Stimulated activated CD4-positive, alpha-beta T cell treated with anti-CD3 and anti-CD28 coated beads, Interleukin-15, amount 100 ng/mL, for 48 hours (primary cell): ENCODE results near the gene PDCD7.
"Not testable (repeated sequence)": the region's sequence is repeated elsewhere in the genome, so short reads cannot be mapped to it uniquely, and the experiment has no call there.

Source experiments
- DNase-seq, 2 donors: peaks; one replicate each; pipeline ENCODE4 v3.0.0-alpha.2; 2020; ENCODE audit warnings: low read depth in 2 of 2

Gene PDCD7, protein sequence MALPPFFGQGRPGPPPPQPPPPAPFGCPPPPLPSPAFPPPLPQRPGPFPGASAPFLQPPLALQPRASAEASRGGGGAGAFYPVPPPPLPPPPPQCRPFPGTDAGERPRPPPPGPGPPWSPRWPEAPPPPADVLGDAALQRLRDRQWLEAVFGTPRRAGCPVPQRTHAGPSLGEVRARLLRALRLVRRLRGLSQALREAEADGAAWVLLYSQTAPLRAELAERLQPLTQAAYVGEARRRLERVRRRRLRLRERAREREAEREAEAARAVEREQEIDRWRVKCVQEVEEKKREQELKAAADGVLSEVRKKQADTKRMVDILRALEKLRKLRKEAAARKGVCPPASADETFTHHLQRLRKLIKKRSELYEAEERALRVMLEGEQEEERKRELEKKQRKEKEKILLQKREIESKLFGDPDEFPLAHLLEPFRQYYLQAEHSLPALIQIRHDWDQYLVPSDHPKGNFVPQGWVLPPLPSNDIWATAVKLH

DNA sequence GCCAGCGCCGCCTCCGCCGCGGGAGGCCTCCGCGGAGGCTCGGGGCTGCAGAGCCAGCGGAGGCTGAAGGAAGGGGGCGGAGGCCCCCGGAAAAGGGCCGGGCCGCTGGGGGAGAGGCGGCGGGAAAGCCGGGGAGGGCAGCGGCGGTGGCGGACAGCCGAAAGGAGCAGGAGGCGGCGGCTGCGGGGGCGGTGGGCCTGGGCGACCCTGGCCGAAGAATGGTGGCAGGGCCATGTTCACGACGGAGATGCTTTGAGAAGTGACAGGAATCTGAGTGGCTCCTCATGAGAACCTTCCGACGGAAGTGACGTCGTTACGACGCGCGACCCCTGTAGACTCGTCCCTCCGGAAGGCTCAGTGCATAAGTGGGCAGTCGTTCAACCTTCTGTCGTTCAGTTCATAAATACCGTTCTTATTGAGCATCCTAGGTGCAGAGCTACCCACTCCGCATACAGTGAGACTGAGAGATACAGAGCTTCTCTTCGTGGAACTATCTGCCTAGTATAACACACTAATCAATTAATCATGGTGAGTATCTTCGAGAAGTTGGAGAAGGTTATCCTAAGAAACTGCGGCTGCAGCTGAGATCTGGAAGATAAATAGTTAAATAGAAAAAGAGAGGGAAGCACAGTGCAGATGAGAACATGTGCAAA, at the start of gene PDCD7:
Gene PDCD7 (minus strand): TSS at position 261 of the 653 bp plus-strand sequence. CDS start 27 bp downstream, at position 234.
- DNase-seq, result peak; percentile 74 to 75

DNA sequence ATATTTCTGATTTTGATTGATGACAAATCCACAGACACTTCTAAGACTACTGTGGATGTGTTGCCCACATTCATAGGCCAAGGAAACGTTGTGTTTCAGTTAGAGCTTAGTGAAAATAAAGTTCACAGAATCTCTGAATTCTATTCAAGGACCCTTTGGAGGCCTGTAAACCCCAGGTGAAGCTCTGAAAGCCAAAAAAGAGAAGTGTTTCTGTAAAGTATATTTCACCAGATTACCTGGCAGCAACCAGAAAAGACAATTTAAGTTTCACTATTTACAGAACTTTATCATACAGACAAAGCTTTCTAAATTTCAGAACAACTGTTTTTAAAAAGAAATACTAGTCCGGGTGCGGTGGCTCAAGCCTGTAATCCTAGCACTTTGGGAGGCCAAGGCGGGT, 48.9 kb upstream of the PDCD7 start:
- DNase-seq, result no peak

DNA sequence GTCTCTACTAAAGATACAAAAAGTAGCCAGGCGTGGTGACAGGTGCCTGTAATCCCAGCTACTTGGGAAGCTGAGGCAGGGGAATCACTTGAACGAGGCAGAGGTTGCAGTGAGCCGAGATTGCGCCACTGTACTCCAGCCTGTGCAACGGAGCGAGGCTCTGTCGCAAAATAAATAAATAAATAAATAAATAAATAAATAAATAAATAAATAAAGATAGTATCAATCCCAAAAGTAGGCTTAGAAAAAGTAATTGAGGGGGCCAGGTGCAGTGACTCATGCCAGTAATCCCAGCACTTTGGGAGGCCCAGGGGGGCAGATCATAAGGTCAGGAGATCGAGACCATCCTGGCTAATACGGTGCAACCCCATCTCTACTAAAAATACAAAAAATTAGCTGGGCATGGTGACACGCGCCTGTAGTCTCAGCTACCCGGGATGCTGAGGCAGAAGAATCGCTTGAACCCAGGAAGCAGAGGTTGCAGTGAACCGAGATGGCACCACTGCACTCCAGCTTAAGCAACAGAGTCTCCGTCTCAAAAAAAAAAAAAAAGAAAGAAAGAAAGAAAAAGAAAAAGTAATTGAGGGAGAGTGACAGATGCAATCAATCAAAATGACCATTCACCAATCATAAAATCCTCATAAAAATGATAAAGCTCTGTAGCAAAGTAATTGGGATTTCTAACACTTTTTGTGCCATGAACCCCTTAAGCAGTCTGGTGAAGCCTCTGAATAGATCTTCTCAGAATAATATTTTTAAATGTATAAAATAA, 48.2 kb upstream of the PDCD7 start:
- not testable (repeated sequence) for DNase-seq

DNA sequence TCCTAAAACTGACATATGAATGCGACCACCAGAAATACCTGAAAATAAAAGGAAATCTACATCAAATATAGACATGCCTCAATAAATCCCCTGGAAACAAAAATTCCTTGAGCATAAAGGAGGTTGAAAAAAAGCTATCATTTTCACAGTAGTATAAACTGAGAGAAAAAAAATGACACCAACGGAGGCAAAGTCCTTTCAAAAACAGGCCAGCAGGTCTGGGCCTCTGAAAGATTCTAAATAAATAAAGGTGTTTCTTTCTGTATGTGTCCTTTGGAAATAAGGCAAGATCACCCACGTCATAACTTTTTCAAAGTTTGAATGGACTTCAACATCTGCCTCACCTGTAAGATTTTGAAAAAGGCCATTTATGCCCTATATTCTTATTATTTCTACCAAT, 46.6 kb upstream of the PDCD7 start:
- DNase-seq, result no peak

DNA sequence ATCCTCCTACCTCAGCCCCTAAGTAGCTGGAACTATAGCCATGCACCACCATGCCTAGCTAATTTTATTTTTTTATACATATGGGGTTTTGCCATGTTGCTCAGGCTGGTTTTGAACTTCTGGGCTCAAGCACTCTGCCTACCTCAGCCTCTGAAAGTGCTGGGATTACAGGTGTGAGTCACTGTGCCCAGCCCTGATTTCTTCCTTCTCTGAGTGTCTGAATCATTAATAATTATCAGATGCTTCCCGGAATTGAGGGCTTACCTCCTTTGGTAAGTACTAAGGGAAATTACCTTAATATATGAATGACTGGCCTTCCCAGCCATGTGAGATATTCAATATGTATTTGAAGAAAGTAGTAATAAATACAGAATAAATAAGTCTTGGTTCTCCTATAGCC, 44.3 kb upstream of the PDCD7 start:
- no peak for DNase-seq

DNA sequence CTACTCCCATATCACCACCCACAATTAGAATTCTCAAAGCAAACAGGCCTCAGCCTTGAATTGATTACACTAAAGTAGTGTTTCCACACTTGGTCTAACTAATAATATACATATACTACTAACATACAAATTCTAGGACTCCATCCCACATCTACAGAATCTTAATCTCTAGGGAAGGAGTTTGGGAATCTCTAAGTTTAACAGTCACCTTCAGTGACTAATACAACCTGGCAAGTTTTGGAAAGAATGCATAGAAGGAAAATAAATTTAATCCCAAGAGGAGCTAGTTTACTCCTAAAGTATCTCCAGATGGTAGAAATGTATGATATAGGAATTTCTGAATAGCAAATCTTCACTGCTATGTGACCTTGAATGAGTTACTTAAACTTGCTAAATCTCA, 42.4 kb upstream of the PDCD7 start:
- no peak for DNase-seq

DNA sequence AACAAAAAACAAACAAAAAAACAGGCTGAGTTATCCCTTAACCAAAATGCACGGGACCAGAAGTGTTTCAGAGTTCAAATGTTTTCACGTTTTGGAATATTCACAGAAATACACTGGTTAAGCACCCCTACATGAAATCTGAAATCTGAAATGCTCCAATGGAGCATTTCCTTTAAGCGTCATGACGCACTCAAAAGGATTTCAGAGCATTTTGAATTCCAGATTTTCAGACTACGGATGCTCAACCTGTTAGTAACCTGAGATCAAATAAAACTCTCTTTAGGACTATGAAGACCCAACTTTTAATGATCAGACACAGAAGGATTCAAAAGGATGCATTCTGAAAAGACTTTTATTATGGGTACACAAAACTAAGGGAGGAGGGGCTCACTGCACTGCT, 41.9 kb upstream of the PDCD7 start:
- no peak for DNase-seq

DNA sequence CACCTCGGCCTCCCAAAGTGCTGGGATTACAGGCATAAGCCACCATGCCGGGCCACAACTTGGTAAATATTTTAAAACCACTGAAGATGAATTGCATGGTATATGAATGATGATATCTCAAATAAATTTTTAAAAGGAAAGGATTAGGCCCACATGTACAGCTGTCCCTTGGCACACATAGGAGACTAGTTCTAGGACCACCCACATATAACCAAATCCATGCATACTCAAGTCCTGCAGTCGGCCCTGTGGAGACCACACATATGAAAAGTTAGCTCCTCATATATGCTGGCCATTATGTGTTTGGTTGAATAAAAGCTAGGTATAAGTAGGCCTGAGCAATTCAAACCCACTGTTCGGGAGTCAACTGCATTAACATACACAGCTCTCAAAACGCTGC, 40.9 kb upstream of the PDCD7 start:
- no peak for DNase-seq

DNA sequence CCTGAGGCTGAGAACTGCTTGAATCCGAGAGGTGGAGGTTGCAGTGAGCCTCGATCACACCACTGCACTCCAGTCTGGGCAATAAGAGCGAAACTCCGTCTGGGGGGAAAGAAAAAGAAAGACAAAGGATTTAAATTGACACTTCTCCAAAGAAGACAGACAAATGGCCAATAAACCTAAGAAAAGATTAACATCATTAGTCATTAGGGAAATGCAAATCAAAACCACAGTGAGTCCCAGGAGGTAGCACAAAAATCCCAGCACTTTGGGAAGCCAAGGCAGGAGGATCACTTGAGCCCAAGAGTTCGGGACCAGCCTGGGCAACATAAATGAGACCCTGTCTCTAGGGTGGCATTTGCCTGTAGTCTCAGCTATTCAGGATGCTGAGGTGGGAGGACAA, 38.9 kb upstream of the PDCD7 start:
- no peak for DNase-seq

DNA sequence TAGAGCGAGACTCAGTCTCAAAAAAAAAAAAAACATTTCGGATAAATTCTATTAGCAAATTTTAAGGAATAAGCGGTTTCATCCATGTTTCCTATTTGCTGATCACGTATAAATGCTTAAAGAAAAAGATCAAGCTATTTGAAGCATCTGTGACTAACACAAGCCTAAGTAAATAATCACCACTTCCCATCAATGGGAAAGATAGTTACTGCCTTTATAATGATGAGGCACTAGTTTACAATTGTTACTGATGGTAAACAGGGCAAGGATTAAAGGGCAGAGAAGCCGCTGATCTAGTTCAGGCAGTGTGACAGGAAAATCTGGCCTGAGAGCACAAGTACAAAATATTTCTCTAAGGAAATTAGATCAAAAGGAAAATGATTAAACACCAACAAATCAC, 37.8 kb upstream of the PDCD7 start:
- DNase-seq, result no peak

DNA sequence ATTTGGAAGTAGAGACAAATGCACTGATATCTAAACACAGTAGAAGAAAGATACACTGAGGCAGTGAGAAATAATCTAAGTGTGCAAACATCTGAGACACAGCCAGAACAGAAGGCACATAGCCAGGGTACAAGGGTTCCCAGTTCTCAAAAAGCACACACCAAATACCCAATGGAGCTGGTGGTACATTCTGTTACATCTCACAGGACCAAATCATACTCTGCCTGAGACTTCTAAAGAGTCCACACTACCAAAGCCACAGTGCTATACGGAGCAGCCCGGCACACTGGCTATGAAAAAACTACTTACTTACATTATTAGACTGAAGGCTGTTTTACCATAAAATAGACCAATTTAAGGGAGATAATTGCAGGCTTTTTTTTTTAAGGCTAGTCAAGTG, 32.3 kb upstream of the PDCD7 start:
- DNase-seq, result no peak

DNA sequence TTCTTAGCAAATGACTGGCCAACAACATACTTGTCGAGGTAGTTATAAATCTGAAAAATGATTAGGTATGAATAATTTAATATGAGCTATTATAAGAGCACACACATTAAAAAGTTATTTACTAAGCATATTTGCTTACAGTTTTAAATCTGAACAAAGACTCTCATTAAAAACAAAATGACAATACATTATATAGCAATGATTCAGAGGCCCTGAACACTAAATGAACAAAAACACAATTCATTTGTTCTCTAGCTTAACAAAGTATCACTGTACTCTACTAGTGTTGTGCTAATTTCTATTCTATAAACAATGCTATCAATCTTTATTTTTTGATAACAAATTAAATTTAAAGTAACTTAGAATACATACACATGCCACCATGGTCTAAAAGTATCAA, 30.5 kb upstream of the PDCD7 start:
- DNase-seq, result no peak

DNA sequence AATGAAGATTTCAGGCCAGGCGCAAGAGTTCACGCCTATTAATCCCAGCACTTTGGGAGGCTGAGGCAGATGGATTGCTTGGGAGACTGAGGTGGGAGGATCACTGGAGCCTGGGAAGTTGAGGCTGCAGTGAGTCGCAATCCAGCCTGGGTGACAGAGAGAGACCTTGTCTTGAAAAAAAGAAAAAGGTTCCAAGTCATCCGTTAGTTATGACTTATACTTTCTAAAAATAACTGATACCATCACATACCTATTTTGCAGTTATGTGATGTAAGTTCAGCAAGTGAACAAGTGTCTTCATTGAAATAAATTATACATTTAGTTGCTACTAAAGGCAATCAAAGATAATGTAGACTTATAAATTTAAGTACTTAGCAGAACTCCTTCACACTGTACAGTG, 29.4 kb upstream of the PDCD7 start:
- DNase-seq, result no peak

DNA sequence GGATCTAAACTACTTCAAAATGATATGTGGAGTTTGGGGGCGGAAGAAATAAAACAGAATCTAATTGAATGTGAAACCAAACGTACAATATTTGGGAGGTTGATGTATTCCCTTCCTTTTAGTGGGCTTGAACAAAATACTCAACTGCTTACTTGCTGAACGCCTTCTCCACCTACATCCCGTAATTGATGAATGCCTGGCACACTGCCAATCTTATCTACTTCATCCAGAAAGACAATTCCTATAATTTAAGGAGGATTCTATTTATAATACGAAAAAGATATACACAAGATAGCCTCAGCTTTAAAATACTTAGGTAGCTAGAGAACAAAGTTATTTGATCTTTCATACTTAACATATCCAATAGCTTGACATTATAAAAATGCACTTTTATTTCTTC, 23.1 kb upstream of the PDCD7 start:
- no peak for DNase-seq

DNA sequence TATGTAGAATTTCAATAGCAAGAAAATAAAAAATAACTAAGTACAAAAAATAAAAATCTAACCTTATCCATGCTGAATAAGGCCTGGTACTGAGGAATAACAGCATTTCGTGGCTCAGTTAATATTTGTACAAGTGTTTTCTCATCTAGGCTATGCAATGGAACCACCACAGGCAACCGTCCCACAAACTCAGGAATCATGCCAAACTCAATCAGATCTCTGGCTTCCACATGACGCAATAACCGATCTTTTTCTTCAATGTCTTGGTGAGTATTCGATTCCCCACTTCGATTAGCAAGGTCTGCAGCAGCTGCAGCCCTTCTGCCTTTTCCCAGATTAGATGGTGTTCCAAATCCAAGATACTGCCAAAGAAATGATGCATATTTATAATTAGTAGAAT, 21.1 kb upstream of the PDCD7 start:
- no peak for DNase-seq

DNA sequence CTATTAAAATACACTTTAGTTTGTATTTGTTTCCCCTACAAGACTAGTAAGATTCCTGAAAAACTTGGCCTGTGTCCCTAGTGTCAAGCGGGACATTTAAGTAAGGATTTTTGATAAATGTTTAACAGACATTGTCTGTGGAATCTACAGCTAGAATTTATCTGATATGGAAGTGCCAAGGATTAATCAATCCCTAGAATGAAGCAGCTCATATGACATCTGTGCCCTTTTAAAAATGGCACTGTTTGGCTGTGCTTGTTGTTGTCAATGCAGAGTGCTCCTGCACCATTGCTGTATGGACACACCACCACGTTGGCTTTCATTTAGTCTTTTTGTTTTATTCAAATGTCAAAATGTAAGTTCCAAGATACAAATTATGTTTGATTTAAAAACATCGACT, 14.3 kb upstream of the PDCD7 start:
- DNase-seq, result no peak

DNA sequence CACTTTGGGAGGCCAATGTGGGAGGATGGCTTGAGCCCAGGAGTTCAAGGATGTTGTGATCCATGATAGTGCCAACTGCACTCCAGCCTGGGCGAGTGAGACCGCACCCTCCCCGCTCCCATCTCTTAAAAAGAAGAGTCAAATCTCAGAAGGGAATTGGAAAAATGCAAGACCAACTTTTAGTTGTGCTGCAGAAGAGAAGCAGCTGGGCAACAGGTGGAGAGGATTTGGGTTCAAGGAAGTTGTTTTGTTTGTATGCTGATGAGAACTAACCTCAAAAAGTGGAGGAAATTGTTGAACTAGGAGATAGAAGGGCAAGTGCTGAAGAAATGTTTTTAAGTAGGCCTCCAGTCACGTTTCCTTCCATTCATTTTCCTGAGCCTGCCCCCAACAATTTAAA, 12.8 kb upstream of the PDCD7 start:
- no peak for DNase-seq

DNA sequence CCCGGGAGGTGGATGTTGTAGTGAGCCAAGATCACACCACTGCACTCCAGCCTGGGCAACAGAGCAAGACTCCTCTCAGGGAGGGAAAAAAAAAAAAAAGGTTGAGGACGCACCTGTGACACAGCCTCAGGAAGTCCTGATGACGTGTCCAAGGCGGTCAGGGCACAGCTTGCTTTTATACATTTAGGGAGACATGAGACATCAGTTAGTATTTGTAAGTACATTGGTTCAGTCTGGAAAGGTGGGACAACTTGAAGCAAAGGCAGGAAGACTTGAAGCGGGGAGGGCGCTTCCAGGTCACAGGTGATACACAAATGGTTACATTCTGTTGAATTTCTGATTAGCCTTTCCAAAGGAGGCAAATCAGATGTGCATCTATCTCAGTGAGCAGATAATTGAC, 5.0 kb upstream of the PDCD7 start:
- DNase-seq, result not testable (repeated sequence)

DNA sequence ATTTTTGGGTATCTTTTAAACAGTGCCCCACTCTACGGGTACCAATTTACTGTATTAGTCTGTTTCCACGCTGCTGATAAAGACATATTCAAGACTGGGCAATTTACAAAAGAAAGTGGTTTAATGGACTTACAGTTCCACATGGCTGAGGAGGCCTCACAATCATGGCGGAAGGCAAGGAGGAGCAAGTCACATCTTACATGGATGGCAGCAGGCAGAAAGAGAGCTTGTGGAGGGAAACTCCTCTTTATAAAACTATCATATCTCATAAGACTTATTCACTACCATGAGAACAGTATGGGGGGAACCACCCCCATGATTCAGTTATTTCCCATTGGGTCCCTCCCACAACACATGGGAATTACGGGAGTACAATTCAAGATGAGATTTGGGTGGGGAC, 4.3 kb upstream of the PDCD7 start:
- not testable (repeated sequence) for DNase-seq

DNA sequence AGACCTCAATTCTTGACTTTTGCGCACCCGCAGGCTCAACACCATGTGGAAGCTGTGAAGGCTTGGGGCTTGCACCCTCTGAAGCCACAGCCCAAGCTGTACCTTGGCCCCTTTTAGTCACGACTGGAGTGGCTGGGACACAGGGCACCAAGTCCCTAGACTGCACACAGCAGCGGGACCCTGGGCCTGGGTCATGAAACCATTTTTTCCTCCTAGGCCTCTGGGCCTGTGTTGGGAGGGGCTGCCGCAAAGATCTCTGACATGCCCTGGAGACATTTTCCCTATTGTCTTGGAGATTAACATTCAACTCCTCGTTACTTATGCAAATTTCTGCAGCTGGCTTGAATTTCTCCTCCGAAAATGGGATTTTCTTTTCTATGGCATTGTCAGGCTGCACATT, 3.5 kb upstream of the PDCD7 start:
- DNase-seq, result not testable (repeated sequence)

DNA sequence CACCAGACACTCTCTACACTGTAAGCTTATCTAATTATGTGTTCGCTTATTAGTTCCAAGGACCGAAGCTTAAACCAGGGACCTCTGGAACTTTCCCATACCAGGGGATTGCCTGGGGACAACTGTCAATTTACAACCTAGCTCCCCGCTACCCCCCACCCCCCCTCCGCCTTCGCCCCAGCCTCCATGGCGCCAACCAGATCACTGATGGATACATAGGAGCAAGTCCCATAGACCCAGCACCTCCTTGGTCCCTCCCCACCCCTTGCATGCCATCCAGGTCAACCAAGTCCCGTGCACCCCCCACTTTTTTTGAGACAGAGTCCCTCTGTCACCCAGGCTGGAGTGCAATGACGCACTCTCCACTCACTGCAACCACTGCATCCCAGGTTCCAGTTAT, 930 bp upstream of the PDCD7 start:
- DNase-seq, result no peak

DNA sequence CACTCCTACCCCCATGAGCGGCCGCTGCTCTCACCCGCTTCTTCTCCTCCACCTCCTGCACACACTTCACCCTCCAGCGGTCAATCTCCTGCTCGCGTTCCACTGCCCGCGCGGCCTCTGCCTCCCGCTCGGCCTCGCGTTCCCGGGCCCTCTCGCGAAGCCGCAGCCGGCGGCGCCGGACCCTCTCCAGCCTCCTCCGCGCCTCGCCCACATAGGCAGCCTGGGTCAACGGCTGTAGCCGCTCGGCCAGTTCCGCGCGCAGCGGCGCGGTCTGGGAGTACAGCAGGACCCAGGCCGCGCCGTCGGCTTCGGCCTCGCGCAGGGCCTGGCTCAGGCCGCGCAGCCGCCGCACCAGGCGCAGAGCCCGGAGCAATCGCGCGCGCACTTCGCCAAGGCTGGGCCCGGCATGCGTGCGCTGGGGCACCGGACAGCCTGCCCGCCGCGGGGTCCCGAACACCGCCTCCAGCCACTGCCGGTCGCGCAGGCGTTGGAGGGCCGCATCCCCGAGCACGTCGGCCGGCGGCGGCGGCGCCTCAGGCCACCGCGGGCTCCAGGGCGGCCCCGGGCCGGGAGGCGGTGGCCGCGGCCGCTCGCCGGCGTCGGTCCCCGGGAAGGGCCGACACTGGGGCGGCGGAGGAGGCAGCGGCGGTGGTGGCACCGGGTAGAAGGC, 595 bp downstream of the PDCD7 start:
- DNase-seq, result no peak
